Measurements from ENCODE around the gene PDPN. TPM values are rescaled to one million over a fixed set of nuclear protein-coding genes. Genes with fewer than 3 reads are reported as not detected.

The PDPN gene
- total RNA-seq, 1 experiment from 2014 or later, result not detected

DNA sequence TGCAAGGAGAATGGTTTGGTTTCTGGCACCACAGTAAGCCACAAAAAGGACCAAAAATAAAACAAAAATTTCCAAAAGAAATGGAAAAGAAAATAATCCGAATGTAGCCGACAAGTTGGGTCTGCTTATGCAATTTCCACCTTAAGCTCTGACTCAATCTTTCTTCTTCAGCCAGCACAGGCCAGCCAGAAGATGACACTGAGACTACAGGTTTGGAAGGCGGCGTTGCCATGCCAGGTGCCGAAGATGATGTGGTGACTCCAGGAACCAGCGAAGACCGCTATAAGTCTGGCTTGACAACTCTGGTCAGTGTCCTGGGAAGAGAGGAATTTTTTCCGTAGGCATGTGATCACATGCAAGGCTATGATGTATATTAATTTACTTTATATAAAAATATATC, 23.4 kb downstream of the PDPN start:
- Histone ChIP-seq H3K27me3 (ENCODE audit: low read length) (no peaks in the 10 kb centered on the region), H3K4me1 (ENCODE audit: low read length) (no peaks in the 10 kb centered on the region), H3K9ac (ENCODE audit: low read length) (no peak overlapping the region), H3K9me2 (replicated peaks; ENCODE audit: insufficient read depth, low read length) (no peaks in the 10 kb centered on the region), H3K27ac (ENCODE audit: low read length) (no peak overlapping the region), H4K20me1 (ENCODE audit: insufficient read depth, low read depth, low read length) (no peaks in the 10 kb centered on the region), H3K4me2 (ENCODE audit: low read depth, low read length, poor library complexity, severe bottlenecking) (no peak overlapping the region), H3K36me3 (ENCODE audit: insufficient read depth, low read length) (no peaks in the 10 kb centered on the region), H2AFZ (ENCODE audit: low read length) (no peak overlapping the region), H3K4me3 (ENCODE audit: low read length) (no peak overlapping the region), H3K9me3 (ENCODE audit: low read length) (no peaks in the 10 kb centered on the region), H3K79me2 (ENCODE audit: low read length) (no peaks in the 10 kb centered on the region)
- DNase-seq, result no peak

DNA sequence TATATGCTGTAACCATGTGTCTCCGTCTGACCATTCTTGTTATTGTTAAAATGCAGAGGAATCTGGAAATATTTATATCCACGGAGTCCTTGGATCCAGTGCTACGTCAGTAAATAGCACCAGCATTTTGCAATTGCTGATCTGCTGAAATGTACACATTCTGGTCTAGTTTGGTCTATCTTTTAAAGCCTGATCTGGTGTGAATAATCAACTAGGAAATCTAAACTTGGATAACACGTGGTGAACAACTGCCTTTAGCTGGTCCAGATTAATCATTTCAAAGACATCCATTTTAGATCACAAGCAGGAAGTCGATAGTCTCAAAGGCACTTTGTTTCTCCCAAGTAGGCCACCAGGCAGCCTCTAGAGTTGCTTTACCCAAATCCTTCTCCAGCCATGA, 32.6 kb downstream of the PDPN start:
- no peaks in the 10 kb centered on the region for H3K9me3 ChIP-seq (ENCODE audit: low read length)
- no peaks in the 10 kb centered on the region for H3K79me2 ChIP-seq (ENCODE audit: low read length)
- H4K20me1 ChIP-seq (ENCODE audit: insufficient read depth, low read depth, low read length), result no peaks in the 10 kb centered on the region
- H3K4me3 ChIP-seq (ENCODE audit: low read length), result no peak overlapping the region
- no peaks in the 10 kb centered on the region for H3K27me3 ChIP-seq (ENCODE audit: low read length)
- no peak overlapping the region for H3K27ac ChIP-seq (ENCODE audit: low read length)
- no peak for DNase-seq
- H3K9me2 ChIP-seq (replicated peaks; ENCODE audit: insufficient read depth, low read length), result no peaks in the 10 kb centered on the region
- H3K36me3 ChIP-seq (ENCODE audit: insufficient read depth, low read length), result no peaks in the 10 kb centered on the region
- no peak overlapping the region for H3K4me2 ChIP-seq (ENCODE audit: low read depth, low read length, poor library complexity, severe bottlenecking)
- H2AFZ ChIP-seq (ENCODE audit: low read length), result no peak overlapping the region
- H3K4me1 ChIP-seq (ENCODE audit: low read length), result no peaks in the 10 kb centered on the region
- no peak overlapping the region for H3K9ac ChIP-seq (ENCODE audit: low read length)

DNA sequence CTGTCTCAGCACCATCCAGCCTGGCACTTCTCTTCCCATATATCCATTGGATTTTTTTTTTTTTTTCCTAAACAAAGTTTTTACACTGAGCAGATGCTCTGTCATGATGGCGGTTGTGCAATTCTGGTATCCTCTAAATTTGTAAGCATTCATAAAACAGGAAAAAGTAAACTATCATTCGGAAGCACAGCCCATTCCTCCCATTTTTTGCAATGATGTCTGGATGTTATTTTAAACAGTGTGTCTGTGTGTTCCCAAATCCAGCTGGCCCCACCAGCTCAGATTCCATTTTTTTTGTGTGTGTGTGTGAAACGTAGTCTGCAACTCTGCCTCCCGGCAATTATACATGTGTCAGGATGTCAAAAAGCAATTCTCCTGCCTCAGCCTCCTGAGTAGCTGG, 33.5 kb downstream of the PDPN start:
- Histone ChIP-seq H3K9me3 (ENCODE audit: low read length) (no peaks in the 10 kb centered on the region), H4K20me1 (ENCODE audit: insufficient read depth, low read depth, low read length) (no peaks in the 10 kb centered on the region), H3K79me2 (ENCODE audit: low read length) (no peaks in the 10 kb centered on the region), H3K4me2 (ENCODE audit: low read depth, low read length, poor library complexity, severe bottlenecking) (no peak overlapping the region), H2AFZ (ENCODE audit: low read length) (no peak overlapping the region), H3K4me1 (ENCODE audit: low read length) (no peaks in the 10 kb centered on the region), H3K4me3 (ENCODE audit: low read length) (no peak overlapping the region), H3K9me2 (replicated peaks; ENCODE audit: insufficient read depth, low read length) (no peaks in the 10 kb centered on the region), H3K9ac (ENCODE audit: low read length) (no peak overlapping the region), H3K27ac (ENCODE audit: low read length) (no peak overlapping the region), H3K36me3 (ENCODE audit: insufficient read depth, low read length) (no peaks in the 10 kb centered on the region), H3K27me3 (ENCODE audit: low read length) (no peaks in the 10 kb centered on the region)
- DNase-seq, result no peak

DNA sequence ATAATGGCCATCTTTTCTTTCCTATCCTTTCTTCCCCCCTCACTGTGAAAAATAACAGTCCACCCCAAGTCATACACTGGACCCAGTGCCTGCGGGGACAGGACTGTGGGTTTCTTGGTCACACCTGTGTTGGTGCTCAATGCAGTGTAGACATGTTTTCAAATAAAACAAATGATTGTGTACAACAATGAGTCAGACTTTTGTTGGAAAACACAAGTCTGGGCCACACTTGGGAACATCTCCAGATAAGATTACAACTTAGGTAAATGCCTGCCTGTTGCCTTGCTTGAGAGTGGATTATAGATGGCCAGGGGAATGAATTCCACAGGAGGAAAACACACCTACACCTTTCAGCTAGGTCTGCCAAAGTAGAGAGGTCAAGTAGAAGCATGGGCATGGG, 34.1 kb downstream of the PDPN start:
- Histone ChIP-seq H4K20me1 (ENCODE audit: insufficient read depth, low read depth, low read length) (no peaks in the 10 kb centered on the region), H3K79me2 (ENCODE audit: low read length) (no peaks in the 10 kb centered on the region), H3K9me2 (replicated peaks; ENCODE audit: insufficient read depth, low read length) (no peaks in the 10 kb centered on the region), H3K4me1 (ENCODE audit: low read length) (no peaks in the 10 kb centered on the region), H3K9ac (ENCODE audit: low read length) (no peak overlapping the region), H3K9me3 (ENCODE audit: low read length) (no peaks in the 10 kb centered on the region), H3K27ac (ENCODE audit: low read length) (no peak overlapping the region), H3K27me3 (ENCODE audit: low read length) (no peaks in the 10 kb centered on the region), H3K36me3 (ENCODE audit: insufficient read depth, low read length) (no peaks in the 10 kb centered on the region), H3K4me2 (ENCODE audit: low read depth, low read length, poor library complexity, severe bottlenecking) (no peak overlapping the region), H3K4me3 (ENCODE audit: low read length) (no peak overlapping the region), H2AFZ (ENCODE audit: low read length) (no peak overlapping the region)
- DNase-seq, result no peak

DNA sequence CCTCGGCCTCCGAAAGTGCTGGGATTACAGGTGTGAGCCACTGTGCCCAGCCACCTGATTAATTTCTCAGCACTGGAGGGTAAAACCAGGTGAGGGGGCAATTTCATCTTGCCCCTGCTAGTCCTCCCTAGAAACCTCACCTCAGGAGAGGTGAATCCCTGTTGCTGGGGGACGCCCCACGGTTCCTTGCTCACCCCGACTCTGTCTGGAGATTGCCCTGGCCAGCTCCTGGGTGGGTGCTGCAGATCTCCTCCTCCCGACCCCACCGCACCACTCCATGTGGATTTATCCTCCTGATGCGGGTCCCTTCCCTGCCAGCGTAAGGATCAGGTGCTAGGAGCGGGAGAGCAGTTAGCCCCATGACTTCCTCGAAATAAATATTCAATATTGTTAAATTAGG, 34.9 kb downstream of the PDPN start:
- Histone ChIP-seq H3K9me3 (ENCODE audit: low read length) (no peaks in the 10 kb centered on the region), H4K20me1 (ENCODE audit: insufficient read depth, low read depth, low read length) (no peaks in the 10 kb centered on the region), H3K27me3 (ENCODE audit: low read length) (no peaks in the 10 kb centered on the region), H2AFZ (ENCODE audit: low read length) (no peak overlapping the region), H3K9ac (ENCODE audit: low read length) (no peak overlapping the region), H3K9me2 (replicated peaks; ENCODE audit: insufficient read depth, low read length) (no peaks in the 10 kb centered on the region), H3K4me1 (ENCODE audit: low read length) (no peaks in the 10 kb centered on the region), H3K4me3 (ENCODE audit: low read length) (no peak overlapping the region), H3K27ac (ENCODE audit: low read length) (no peak overlapping the region), H3K79me2 (ENCODE audit: low read length) (no peaks in the 10 kb centered on the region), H3K4me2 (ENCODE audit: low read depth, low read length, poor library complexity, severe bottlenecking) (no peak overlapping the region), H3K36me3 (ENCODE audit: insufficient read depth, low read length) (no peaks in the 10 kb centered on the region)
- no peak for DNase-seq

DNA sequence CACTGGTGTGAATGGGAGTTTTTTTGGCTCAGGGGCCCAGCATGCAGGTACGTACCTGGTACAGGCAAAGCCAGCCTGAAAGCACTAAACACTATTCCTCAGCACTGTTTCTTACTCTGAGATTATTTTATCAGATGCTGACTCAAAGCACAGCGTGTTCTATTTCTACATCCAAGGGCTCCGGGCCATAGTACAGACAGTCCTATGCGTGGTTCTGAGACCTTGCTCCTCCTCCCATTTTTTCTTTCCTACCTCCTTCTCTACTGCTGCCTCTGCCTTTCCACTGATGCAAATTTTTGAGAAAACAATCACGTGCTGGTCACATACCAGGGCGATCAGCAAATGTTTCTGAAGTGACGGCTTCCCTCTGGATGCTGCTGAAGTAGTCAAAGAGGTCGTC, 36.3 kb downstream of the PDPN start:
- H3K9ac ChIP-seq (ENCODE audit: low read length), result no peak overlapping the region
- DNase-seq, result no peak
- H3K36me3 ChIP-seq (ENCODE audit: insufficient read depth, low read length), result no peaks in the 10 kb centered on the region
- H3K27me3 ChIP-seq (ENCODE audit: low read length), result no peaks in the 10 kb centered on the region
- no peak overlapping the region for H3K4me2 ChIP-seq (ENCODE audit: low read depth, low read length, poor library complexity, severe bottlenecking)
- H3K27ac ChIP-seq (ENCODE audit: low read length), result no peak overlapping the region
- no peaks in the 10 kb centered on the region for H4K20me1 ChIP-seq (ENCODE audit: insufficient read depth, low read depth, low read length)
- H2AFZ ChIP-seq (ENCODE audit: low read length), result no peak overlapping the region
- H3K9me2 ChIP-seq (replicated peaks; ENCODE audit: insufficient read depth, low read length), result no peaks in the 10 kb centered on the region
- H3K79me2 ChIP-seq (ENCODE audit: low read length), result no peaks in the 10 kb centered on the region
- H3K4me1 ChIP-seq (ENCODE audit: low read length), result no peaks in the 10 kb centered on the region
- no peak overlapping the region for H3K4me3 ChIP-seq (ENCODE audit: low read length)
- H3K9me3 ChIP-seq (ENCODE audit: low read length), result no peaks in the 10 kb centered on the region

DNA sequence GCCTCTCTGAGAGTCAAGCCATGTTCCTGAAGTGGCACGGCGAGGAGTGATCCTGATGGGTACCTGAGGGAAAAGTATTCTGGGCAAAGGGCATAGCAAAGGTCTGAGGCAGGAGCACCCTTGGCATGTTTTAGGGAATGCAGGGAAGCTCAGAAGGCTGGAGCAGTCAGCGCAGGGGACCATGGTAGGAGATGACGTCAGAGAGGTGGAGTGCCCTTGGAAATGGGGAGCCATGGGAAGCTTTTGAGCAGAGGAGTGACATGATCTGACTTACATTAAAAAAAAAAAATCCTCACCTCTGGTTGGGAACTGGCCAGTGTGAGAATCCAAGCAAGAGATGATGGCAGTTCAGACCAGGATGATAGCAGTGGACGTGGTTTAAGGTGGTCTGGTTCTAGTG, 37.2 kb downstream of the PDPN start:
- H3K9ac ChIP-seq (ENCODE audit: low read length), result no peak overlapping the region
- H4K20me1 ChIP-seq (ENCODE audit: insufficient read depth, low read depth, low read length), result no peaks in the 10 kb centered on the region
- DNase-seq, result no peak
- no peak overlapping the region for H3K27ac ChIP-seq (ENCODE audit: low read length)
- no peak overlapping the region for H2AFZ ChIP-seq (ENCODE audit: low read length)
- no peak overlapping the region for H3K4me3 ChIP-seq (ENCODE audit: low read length)
- no peak overlapping the region for H3K4me2 ChIP-seq (ENCODE audit: low read depth, low read length, poor library complexity, severe bottlenecking)
- no peaks in the 10 kb centered on the region for H3K4me1 ChIP-seq (ENCODE audit: low read length)
- H3K9me2 ChIP-seq (replicated peaks; ENCODE audit: insufficient read depth, low read length), result no peaks in the 10 kb centered on the region
- no peaks in the 10 kb centered on the region for H3K36me3 ChIP-seq (ENCODE audit: insufficient read depth, low read length)
- no peaks in the 10 kb centered on the region for H3K9me3 ChIP-seq (ENCODE audit: low read length)
- no peaks in the 10 kb centered on the region for H3K27me3 ChIP-seq (ENCODE audit: low read length)
- H3K79me2 ChIP-seq (ENCODE audit: low read length), result no peaks in the 10 kb centered on the region

DNA sequence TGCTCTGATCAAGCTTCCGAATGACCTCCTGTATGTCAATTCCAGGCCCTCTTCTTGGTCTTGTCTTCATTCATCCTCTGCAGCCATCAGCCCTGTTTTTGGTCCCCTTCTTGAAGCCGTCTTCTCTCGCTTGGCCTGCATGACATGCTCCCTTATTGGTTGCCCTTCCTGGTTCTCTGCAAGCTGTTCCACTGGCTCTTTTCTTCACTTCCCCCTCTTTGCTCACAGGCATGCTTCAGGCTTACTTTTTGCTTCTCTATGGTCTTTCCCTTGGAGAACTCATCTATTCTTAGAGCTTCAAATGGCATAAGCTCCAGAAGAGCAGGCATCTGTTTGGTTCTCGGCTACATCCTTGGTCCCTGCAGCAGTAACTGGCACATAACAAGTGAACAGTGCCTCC, 38.8 kb downstream of the PDPN start:
- Histone ChIP-seq H3K4me1 (ENCODE audit: low read length) (no peaks in the 10 kb centered on the region), H3K27me3 (ENCODE audit: low read length) (no peaks in the 10 kb centered on the region), H3K9ac (ENCODE audit: low read length) (no peak overlapping the region), H2AFZ (ENCODE audit: low read length) (no peak overlapping the region), H3K4me2 (ENCODE audit: low read depth, low read length, poor library complexity, severe bottlenecking) (no peak overlapping the region), H3K4me3 (ENCODE audit: low read length) (no peak overlapping the region), H3K9me2 (replicated peaks; ENCODE audit: insufficient read depth, low read length) (no peaks in the 10 kb centered on the region), H3K27ac (ENCODE audit: low read length) (no peak overlapping the region), H3K79me2 (ENCODE audit: low read length) (no peaks in the 10 kb centered on the region), H3K9me3 (ENCODE audit: low read length) (no peaks in the 10 kb centered on the region), H3K36me3 (ENCODE audit: insufficient read depth, low read length) (no peaks in the 10 kb centered on the region), H4K20me1 (ENCODE audit: insufficient read depth, low read depth, low read length) (no peaks in the 10 kb centered on the region)
- DNase-seq, result no peak

DNA sequence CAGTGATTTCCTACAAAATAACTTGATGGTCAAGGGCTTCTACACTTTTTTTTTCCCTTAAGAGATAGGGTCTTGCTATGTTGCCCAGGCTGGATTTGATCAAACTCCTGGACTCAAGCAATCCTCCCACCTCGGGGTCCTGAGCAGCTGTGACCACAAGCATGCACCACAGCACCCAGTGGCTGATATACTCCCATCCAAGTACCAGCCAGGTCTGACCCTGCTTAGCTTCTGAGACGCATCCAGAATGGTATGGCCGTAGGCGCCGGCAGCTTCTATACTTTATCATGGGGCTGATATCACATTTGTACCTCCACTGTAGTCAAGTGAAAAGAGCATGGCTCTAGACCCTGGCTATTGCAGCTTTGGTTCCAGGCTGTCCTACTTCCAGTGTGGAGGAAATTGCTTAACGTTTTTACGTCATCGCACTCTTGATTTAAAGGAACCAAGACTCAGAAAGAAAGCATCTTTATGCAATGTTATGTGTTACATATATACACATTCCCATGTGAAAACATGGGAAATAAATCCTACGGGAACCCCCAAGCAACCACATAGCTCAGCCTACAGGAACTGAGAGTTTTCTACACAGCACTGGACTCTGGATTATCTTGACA, 39.5 kb downstream of the PDPN start:
- H3K4me3 ChIP-seq (ENCODE audit: low read length), result no peak overlapping the region
- no peak overlapping the region for H3K27ac ChIP-seq (ENCODE audit: low read length)
- no peaks in the 10 kb centered on the region for H3K36me3 ChIP-seq (ENCODE audit: insufficient read depth, low read length)
- no peak overlapping the region for H3K9ac ChIP-seq (ENCODE audit: low read length)
- no peaks in the 10 kb centered on the region for H3K79me2 ChIP-seq (ENCODE audit: low read length)
- H3K27me3 ChIP-seq (ENCODE audit: low read length), result no peaks in the 10 kb centered on the region
- no peaks in the 10 kb centered on the region for H4K20me1 ChIP-seq (ENCODE audit: insufficient read depth, low read depth, low read length)
- H2AFZ ChIP-seq (ENCODE audit: low read length), result no peak overlapping the region
- no peak overlapping the region for H3K4me2 ChIP-seq (ENCODE audit: low read depth, low read length, poor library complexity, severe bottlenecking)
- H3K9me2 ChIP-seq (replicated peaks; ENCODE audit: insufficient read depth, low read length), result no peaks in the 10 kb centered on the region
- no peaks in the 10 kb centered on the region for H3K4me1 ChIP-seq (ENCODE audit: low read length)
- no peak for DNase-seq
- H3K9me3 ChIP-seq (ENCODE audit: low read length), result no peaks in the 10 kb centered on the region

Measured in Karpas-422 (cell line).